ENCODE measurements around the gene PPIF. TPM values are rescaled to one million over a fixed set of nuclear protein-coding genes. Genes with fewer than 3 reads are reported as not detected.

The PPIF gene
- total and polyA plus RNA-seq, 2 donors (not counting 1 experiment from before 2014, with no cell fraction given) = 50.4 to 100 TPM

GRCh38 chr10:79385804-79386531 lies 38.7 kb downstream of the PPIF start:
- WGBS (ENCODE audit: insufficient coverage) = 94% methylated on average over 25 of the region's 28 CpGs
- Mint-ChIP-seq H3K9me3 (ENCODE audit: insufficient read depth) (no peaks in the 10 kb centered on the region), H3K4me3 (no peak overlapping the region), H3K27me3 (no peaks in the 10 kb centered on the region), H3K27ac (no peak overlapping the region), H3K4me1 (peaks cover 18% of the 10 kb centered on the region)
- ATAC-seq (ENCODE audit: low read depth) = no peak
- CTCF ChIA-PET = interaction anchor here (1.6 kb wide), 1 partner anchor 11 kb away, joined by 5 read pairs; no protein-coding TSS in a partner anchor
- Histone ChIP-seq H3K4me3 (ENCODE audit: control extremely low read depth in 1 of 5, extremely low read depth in 1 of 5, insufficient read depth in 1 of 5, low read depth in 2 of 5, low read length in 4 of 5) (no peak overlapping the region), H3K36me3 (replicated peaks in 1 of 2; ENCODE audit: control extremely low read depth in 1 of 2, control insufficient read depth in 1 of 2, extremely low read depth in 1 of 2, insufficient read depth in 2 of 2, low read length in 1 of 2) (no peaks in the 10 kb centered on the region), H3K9me3 (ENCODE audit: control extremely low read depth in 1 of 3, control insufficient read depth in 2 of 3, insufficient read depth in 1 of 3, low read length in 2 of 3) (no peaks in the 10 kb centered on the region), H3K4me1 (ENCODE audit: control insufficient read depth in 2 of 2, insufficient read depth in 2 of 2, low read length in 2 of 2) (peaks cover 4 to 15% of the 10 kb centered on the region in 2 donors), H3K27me3 (replicated peaks in 1 of 4; ENCODE audit: control extremely low read depth in 1 of 4, control insufficient read depth in 3 of 4, insufficient read depth in 4 of 4, low read length in 3 of 4) (no peaks in the 10 kb centered on the region), H4K20me1 (ENCODE audit: control insufficient read depth, insufficient read depth, low read length, poor library complexity, severe bottlenecking) (no peaks in the 10 kb centered on the region), H3K79me2 (ENCODE audit: control insufficient read depth, insufficient read depth, low read length) (no peaks in the 10 kb centered on the region), H2AFZ (ENCODE audit: insufficient read depth, low read depth, low read length, poor library complexity, severe bottlenecking) (no peak overlapping the region), H3K9ac (ENCODE audit: low read length) (no peak overlapping the region), H3K27ac (ENCODE audit: low read length in 2 of 2) (no peak overlapping the region), H3K4me2 (replicated peaks; ENCODE audit: low read depth, low read length, poor library complexity, severe bottlenecking) (no peak overlapping the region)
- no peak for TF ChIP-seq CTCF (IDR thresholded peaks at IDR 0.05)
- no peak for TF ChIP-seq EZH2 (IDR thresholded peaks at IDR 0.05; ENCODE audit: borderline replicate concordance, insufficient read depth, low read depth, low read length, poor library complexity, severe bottlenecking)
- DNase-seq = no peak
- intact Hi-C loops (cut with micrococcal nuclease) = loop anchor here (10.0 kb wide), 1 partner anchor 59 kb away; the partner anchor contains the start of gene ZCCHC24
- POLR2A ChIA-PET = no interaction called here
